ENCODE results near the gene TAMALIN.

GRCh38 chr12:51959921-51960320 lies 46.8 kb upstream of the TAMALIN start:
- TF ChIP-seq GATA2 (IDR thresholded peaks at IDR 0.05; ENCODE audit: low read depth, low read length), result no peak
- TF ChIP-seq GATA3 (IDR thresholded peaks at IDR 0.05; ENCODE audit: low read depth, low read length), result no peak

Data from SH-SY5Y (cell line).